NOMO-1 (cell line): ENCODE results near the gene HEATR5A.
"Not testable (repeated sequence)": the region's sequence is repeated elsewhere in the genome, so short reads cannot be mapped to it uniquely, and the experiment has no call there.

Experiments
- DNase-seq, 2 experiments: peaks; one replicate each; lab custom pipeline; 2025; ENCODE audit not compliant: unreplicated experiment in 2 of 2; lab: John Stamatoyannopoulos, UW

The HEATR5A gene

GRCh38 chr14:31336646-31337045, 83.7 kb downstream of the HEATR5A start:
- peak; percentile 13 to 39 for DNase-seq

- DNase-seq, result not testable (repeated sequence)
These were observed 89.0 kb downstream of the HEATR5A start for GRCh38 chr14:31331395-31331794.

GRCh38 chr14:31329876-31330521, 90.4 kb downstream of the HEATR5A start:
- not testable (repeated sequence) for DNase-seq

- no peak for DNase-seq
These were observed 94.2 kb downstream of the HEATR5A start for GRCh38 chr14:31326111-31326510.

GRCh38 chr14:31323419-31323818, 96.9 kb downstream of the HEATR5A start:
- no peak for DNase-seq

- no peak for DNase-seq
These were observed 99.2 kb downstream of the HEATR5A start for GRCh38 chr14:31320922-31321766.

GRCh38 chr14:31320216-31320615, 100.1 kb downstream of the HEATR5A start:
- DNase-seq, result no peak

GRCh38 chr14:31319701-31320100, 100.6 kb downstream of the HEATR5A start:
- DNase-seq, result no peak

- DNase-seq, result no peak
These were observed 107.4 kb downstream of the HEATR5A start for GRCh38 chr14:31312934-31313333.

GRCh38 chr14:31312370-31312769, 108.0 kb downstream of the HEATR5A start:
- DNase-seq, result not testable (repeated sequence)

GRCh38 chr14:31307618-31308017, 112.7 kb downstream of the HEATR5A start:
- DNase-seq, result no peak

GRCh38 chr14:31307198-31307597, 113.2 kb downstream of the HEATR5A start:
- no peak for DNase-seq

- no peak for DNase-seq
These were observed 116.7 kb downstream of the HEATR5A start for GRCh38 chr14:31303654-31304053.

GRCh38 chr14:31300883-31301282, 119.5 kb downstream of the HEATR5A start:
- no peak for DNase-seq

- DNase-seq, result no peak
These were observed 120.1 kb downstream of the HEATR5A start for GRCh38 chr14:31300296-31300695.

GRCh38 chr14:31297701-31298344, 122.5 kb downstream of the HEATR5A start:
- no peak for DNase-seq

- no peak for DNase-seq
These were observed 123.2 kb downstream of the HEATR5A start for GRCh38 chr14:31297112-31297511.

GRCh38 chr14:31294746-31295405, 125.5 kb downstream of the HEATR5A start:
- DNase-seq, result no peak

GRCh38 chr14:31292937-31293616, 127.3 kb downstream of the HEATR5A start:
- no peak for DNase-seq

- DNase-seq, result peak; percentile 71 to 91
These were observed 129.1 kb downstream of the HEATR5A start for GRCh38 chr14:31291210-31291609.
